DND-41 (cell line): ENCODE results near the gene ZNF554.

Experiments used
- EZH2 ChIP-seq: IDR thresholded peaks from 3 replicates; pipeline ENCODE4 v1.6.1; 2012; ENCODE audit warnings: borderline replicate concordance, low read depth, mild to moderate bottlenecking, moderate library complexity, low read length, inconsistent platforms; ENCODE audit not compliant: severe bottlenecking
- TF ChIP-seq, protein P1 (sequence below): IDR thresholded peaks from 2 replicates; pipeline ENCODE4 v1.5.1; 2012; ENCODE audit warnings: borderline replicate concordance, low read length, moderate library complexity, mild to moderate bottlenecking; ENCODE audit not compliant: poor library complexity, severe bottlenecking; ENCODE audit errors: extremely low read depth

DNA sequence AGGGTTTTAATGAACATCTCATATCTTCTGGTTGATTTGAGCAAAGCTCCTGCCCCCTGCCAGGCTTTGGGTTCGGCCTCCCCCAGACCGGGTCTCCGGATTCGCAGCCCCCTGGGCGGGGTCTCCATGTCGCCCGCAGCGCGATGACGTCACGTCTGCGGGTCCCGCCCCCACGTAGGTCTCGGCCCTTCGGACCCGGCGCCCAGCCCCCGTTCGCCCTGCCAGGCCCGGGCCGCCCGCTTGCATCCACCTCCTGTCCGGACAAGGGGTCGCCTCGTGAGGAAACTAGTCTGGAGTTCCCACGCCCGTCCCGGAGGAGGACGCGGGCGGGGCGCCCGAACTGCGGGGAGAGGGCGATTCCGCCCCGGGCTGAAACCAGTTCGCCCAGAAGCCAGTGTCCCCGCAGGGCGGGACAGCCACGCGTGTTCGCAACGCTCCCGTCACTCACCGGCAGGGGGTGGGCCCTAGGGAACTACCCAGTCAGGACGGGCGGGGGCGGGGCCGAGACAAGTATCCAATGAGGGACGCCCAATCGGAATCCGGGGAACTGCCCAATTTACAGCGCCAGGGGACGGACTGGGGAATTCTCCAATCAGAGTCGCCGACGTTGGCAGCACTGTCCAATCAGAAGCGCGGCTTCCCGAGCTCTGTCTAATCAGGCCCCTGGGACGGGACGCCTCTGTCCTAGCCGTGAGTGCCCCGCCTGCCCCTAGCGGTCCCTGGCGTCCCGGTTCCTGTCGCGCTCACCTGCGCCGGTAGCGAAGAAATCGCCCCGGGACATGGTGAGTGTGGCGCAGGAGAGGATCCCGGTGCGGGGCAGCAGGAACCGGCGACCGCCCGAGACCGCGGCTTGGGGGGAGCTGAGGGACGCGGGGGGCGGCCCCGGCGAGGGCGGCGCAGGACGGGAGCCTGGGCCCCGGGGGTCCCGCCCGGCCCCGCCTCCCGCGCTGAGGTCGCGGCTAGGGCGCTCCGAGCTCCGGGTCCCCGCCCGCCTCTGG lies 21.4 kb downstream of the ZNF554 start, which contains the start of gene ZNF555:
- TF ChIP-seq, protein P1, sequence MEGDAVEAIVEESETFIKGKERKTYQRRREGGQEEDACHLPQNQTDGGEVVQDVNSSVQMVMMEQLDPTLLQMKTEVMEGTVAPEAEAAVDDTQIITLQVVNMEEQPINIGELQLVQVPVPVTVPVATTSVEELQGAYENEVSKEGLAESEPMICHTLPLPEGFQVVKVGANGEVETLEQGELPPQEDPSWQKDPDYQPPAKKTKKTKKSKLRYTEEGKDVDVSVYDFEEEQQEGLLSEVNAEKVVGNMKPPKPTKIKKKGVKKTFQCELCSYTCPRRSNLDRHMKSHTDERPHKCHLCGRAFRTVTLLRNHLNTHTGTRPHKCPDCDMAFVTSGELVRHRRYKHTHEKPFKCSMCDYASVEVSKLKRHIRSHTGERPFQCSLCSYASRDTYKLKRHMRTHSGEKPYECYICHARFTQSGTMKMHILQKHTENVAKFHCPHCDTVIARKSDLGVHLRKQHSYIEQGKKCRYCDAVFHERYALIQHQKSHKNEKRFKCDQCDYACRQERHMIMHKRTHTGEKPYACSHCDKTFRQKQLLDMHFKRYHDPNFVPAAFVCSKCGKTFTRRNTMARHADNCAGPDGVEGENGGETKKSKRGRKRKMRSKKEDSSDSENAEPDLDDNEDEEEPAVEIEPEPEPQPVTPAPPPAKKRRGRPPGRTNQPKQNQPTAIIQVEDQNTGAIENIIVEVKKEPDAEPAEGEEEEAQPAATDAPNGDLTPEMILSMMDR: peak; percentile 65
- no peak for TF ChIP-seq EZH2
